Esophagus muscularis mucosa (tissue), 4 donors: ENCODE data around the gene ZNF576.

Source experiments
- EP300 ChIP-seq: sonication (generic); formaldehyde crosslinking; IDR thresholded peaks from one replicate; pipeline ENCODE4 v1.6.1; 2017; ENCODE audit warnings: antibody characterized with exemption
- POLR2A ChIP-seq: fragments of 450-650 bp; IDR thresholded peaks from one replicate; pipeline ENCODE4 v1.6.1; 2017; ENCODE audit warnings: antibody characterized with exemption, moderate library complexity, mild to moderate bottlenecking, low read depth
- POLR2AphosphoS5 ChIP-seq, 2 donors: sonication (generic); formaldehyde crosslinking; IDR thresholded peaks; one replicate each; pipeline ENCODE4 v1.6.1; 2017; ENCODE audit warnings: antibody characterized with exemption in 2 of 2
- TF ChIP-seq, protein P1 (sequence below), 3 experiments: fragments of 200-600 bp in 2 of 3; fragments of 450-650 bp in 1 of 3; sonication (generic) in 2 of 3; IDR thresholded peaks; one replicate each; pipeline ENCODE4 v1.5.1; 2017 to 2019; ENCODE audit warnings: antibody characterized with exemption in 3 of 3, mild to moderate bottlenecking in 2 of 3, moderate library complexity in 1 of 3

- TF ChIP-seq, protein P1, sequence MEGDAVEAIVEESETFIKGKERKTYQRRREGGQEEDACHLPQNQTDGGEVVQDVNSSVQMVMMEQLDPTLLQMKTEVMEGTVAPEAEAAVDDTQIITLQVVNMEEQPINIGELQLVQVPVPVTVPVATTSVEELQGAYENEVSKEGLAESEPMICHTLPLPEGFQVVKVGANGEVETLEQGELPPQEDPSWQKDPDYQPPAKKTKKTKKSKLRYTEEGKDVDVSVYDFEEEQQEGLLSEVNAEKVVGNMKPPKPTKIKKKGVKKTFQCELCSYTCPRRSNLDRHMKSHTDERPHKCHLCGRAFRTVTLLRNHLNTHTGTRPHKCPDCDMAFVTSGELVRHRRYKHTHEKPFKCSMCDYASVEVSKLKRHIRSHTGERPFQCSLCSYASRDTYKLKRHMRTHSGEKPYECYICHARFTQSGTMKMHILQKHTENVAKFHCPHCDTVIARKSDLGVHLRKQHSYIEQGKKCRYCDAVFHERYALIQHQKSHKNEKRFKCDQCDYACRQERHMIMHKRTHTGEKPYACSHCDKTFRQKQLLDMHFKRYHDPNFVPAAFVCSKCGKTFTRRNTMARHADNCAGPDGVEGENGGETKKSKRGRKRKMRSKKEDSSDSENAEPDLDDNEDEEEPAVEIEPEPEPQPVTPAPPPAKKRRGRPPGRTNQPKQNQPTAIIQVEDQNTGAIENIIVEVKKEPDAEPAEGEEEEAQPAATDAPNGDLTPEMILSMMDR (IDR thresholded peaks at IDR 0.05): no peak
- TF ChIP-seq POLR2A (no peak), POLR2AphosphoS5 (IDR thresholded peaks at IDR 0.05) (no peak), EP300 (no peak)
Measured at GRCh38 chr19:43605875-43606568, 9.6 kb downstream of the ZNF576 start.
